Measurements from ENCODE around the gene PDC.
A peak's percentile ranks its signal among the peaks of the same experiment; 100 is the strongest.

Gene PDC

GRCh38 chr1:186413319-186413718, 47.6 kb downstream of the PDC start:
- Histone ChIP-seq H3F3A (ENCODE audit: insufficient read depth, low read length) (0 out of 2 replicates have a peak, but pooled peaks cover 3% of the 10 kb centered on the region), H2AFZ (ENCODE audit: low read length) (no peak overlapping the region), H3K27ac (ENCODE audit: low read depth, low read length, poor library complexity, severe bottlenecking) (no peak overlapping the region), H3K4me1 (ENCODE audit: insufficient read depth, low read length, severe bottlenecking) (no peaks in the 10 kb centered on the region), H3K9me2 (ENCODE audit: low read depth, low read length) (no peaks in the 10 kb centered on the region), H3K4me3 (ENCODE audit: low read depth, low read length, poor library complexity, severe bottlenecking) (no peak overlapping the region), H3K36me3 (ENCODE audit: insufficient read depth, low read length) (peaks cover 18% of the 10 kb centered on the region), H3K9me3 (ENCODE audit: low read length) (no peaks in the 10 kb centered on the region), H3K27me3 (ENCODE audit: insufficient read depth, low read length) (no peaks in the 10 kb centered on the region), H3K4me2 (ENCODE audit: low read length) (no peak overlapping the region), H3K9ac (ENCODE audit: low read length) (no peak overlapping the region), H3K79me2 (ENCODE audit: insufficient read depth, low read length) (no peaks in the 10 kb centered on the region), H4K20me1 (ENCODE audit: insufficient read depth, low read length) (no peaks in the 10 kb centered on the region)
- no peak for TF ChIP-seq CTCF (IDR thresholded peaks at IDR 0.05; ENCODE audit: low read length)
- TF ChIP-seq EZH2 (IDR thresholded peaks at IDR 0.05; ENCODE audit: borderline replicate concordance, low read length): no peak

DNA sequence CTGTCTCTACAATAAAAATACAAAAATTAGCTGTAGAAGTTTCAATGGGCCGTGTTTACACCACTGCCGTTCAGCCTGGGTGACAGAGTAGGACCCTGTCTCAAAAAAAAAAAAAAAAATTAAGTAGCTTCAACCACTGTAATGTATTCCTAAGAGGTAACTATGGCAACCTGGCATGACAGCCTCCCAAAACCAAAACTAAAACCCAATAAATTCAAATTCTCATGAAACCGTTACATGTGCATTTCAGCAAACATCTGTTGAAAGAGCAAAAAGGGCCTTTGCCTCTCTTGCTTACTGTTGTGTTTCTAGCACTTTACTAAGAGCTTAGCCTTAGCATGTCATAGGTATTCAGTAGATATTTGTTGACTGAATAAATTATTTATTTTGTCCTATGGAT, 51.8 kb downstream of the PDC start:
- H3K36me3 ChIP-seq (ENCODE audit: insufficient read depth, low read length): peaks cover 39% of the 10 kb centered on the region; the same call in 1 of the 2 replicates
- no peak overlapping the region for H3K4me3 ChIP-seq (ENCODE audit: low read depth, low read length, poor library complexity, severe bottlenecking)
- no peak overlapping the region for H2AFZ ChIP-seq (ENCODE audit: low read length)
- no peaks in the 10 kb centered on the region for H4K20me1 ChIP-seq (ENCODE audit: insufficient read depth, low read length)
- H3K9me2 ChIP-seq (ENCODE audit: low read depth, low read length): no peaks in the 10 kb centered on the region
- no peaks in the 10 kb centered on the region for H3K79me2 ChIP-seq (ENCODE audit: insufficient read depth, low read length)
- no peaks in the 10 kb centered on the region for H3K27me3 ChIP-seq (ENCODE audit: insufficient read depth, low read length)
- H3K4me2 ChIP-seq (ENCODE audit: low read length): no peak overlapping the region
- H3K4me1 ChIP-seq (ENCODE audit: insufficient read depth, low read length, severe bottlenecking): no peaks in the 10 kb centered on the region
- H3F3A ChIP-seq (ENCODE audit: insufficient read depth, low read length): 0 out of 2 replicates have a peak, but pooled peaks cover 3% of the 10 kb centered on the region
- no peak overlapping the region for H3K27ac ChIP-seq (ENCODE audit: low read depth, low read length, poor library complexity, severe bottlenecking)
- H3K9me3 ChIP-seq (ENCODE audit: low read length): no peaks in the 10 kb centered on the region
- no peak for TF ChIP-seq CTCF (IDR thresholded peaks at IDR 0.05; ENCODE audit: low read length)
- no peak for TF ChIP-seq EZH2 (IDR thresholded peaks at IDR 0.05; ENCODE audit: borderline replicate concordance, low read length)
- no peak overlapping the region for H3K9ac ChIP-seq (ENCODE audit: low read length)

DNA sequence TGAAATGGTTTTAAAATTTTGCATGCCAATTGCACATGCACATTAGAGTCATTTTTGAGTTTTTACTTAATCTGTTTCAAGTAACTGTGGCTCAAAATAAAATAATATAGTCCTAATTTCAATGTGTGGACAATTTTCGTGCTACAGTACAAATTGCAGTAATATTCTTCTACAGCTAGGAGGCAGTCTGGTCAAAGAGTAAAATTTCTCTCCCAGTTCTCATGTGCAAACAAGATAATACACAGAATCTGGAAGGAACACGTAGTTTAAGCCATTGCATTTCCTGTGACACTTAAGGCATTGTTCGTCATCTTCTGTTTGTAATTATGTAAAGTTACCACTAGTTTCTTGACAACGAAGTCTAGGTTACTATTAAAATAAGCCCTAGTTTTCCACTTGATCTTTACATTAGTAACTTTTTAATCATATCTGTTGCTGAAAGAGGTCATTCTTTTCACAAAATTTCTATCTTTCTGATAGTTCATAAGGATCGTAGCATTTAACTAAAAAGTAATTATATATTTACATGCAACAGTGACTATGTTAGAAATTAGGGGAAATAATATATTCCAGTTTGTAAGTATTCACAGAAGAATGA, 56.4 kb downstream of the PDC start:
- no peak overlapping the region for H2AFZ ChIP-seq (ENCODE audit: low read length)
- no peaks in the 10 kb centered on the region for H3K27me3 ChIP-seq (ENCODE audit: insufficient read depth, low read length)
- peaks cover 35% of the 10 kb centered on the region for H3K36me3 ChIP-seq (ENCODE audit: insufficient read depth, low read length)

More for the DNA sequence above, 56.4 kb downstream of the PDC start:
- no peaks in the 10 kb centered on the region for H3K4me1 ChIP-seq (ENCODE audit: insufficient read depth, low read length, severe bottlenecking)
- H3K79me2 ChIP-seq (ENCODE audit: insufficient read depth, low read length): no peaks in the 10 kb centered on the region
- no peaks in the 10 kb centered on the region for H3K9me3 ChIP-seq (ENCODE audit: low read length)
- no peaks in the 10 kb centered on the region for H3K9me2 ChIP-seq (ENCODE audit: low read depth, low read length)
- no peaks in the 10 kb centered on the region for H4K20me1 ChIP-seq (ENCODE audit: insufficient read depth, low read length)
- TF ChIP-seq CTCF (IDR thresholded peaks at IDR 0.05; ENCODE audit: low read length): peak; percentile 81
- no peak for TF ChIP-seq EZH2 (IDR thresholded peaks at IDR 0.05; ENCODE audit: borderline replicate concordance, low read length)
- H3K4me2 ChIP-seq (ENCODE audit: low read length): no peak overlapping the region
- H3K27ac ChIP-seq (ENCODE audit: low read depth, low read length, poor library complexity, severe bottlenecking): no peak overlapping the region
- H3K4me3 ChIP-seq (ENCODE audit: low read depth, low read length, poor library complexity, severe bottlenecking): no peak overlapping the region
- H3F3A ChIP-seq (ENCODE audit: insufficient read depth, low read length): no peaks in the 10 kb centered on the region
- no peak overlapping the region for H3K9ac ChIP-seq (ENCODE audit: low read length)

Measured in OCI-LY1 (cell line).